ENCODE measurements around the gene FOXD2.

The FOXD2 gene

GRCh38 chr1:47417170-47418044, 20.4 kb upstream of the FOXD2 start:
- DNase-seq = no peak

GRCh38 chr1:47418122-47418521, 19.7 kb upstream of the FOXD2 start:
- DNase-seq = no peak

- DNase-seq = peak; percentile 18
Observed at GRCh38 chr1:47418681-47419325, 19.0 kb upstream of the FOXD2 start.

- DNase-seq = no peak
Observed at GRCh38 chr1:47420547-47420946, 17.3 kb upstream of the FOXD2 start.

- DNase-seq = no peak
Observed at GRCh38 chr1:47423872-47424271, 14.0 kb upstream of the FOXD2 start.

- peak; percentile 52 for DNase-seq
Observed at GRCh38 chr1:47424336-47424982, 13.4 kb upstream of the FOXD2 start.

GRCh38 chr1:47431534-47431933, 6.3 kb upstream of the FOXD2 start:
- DNase-seq = peak; percentile 72

- peak; percentile 68 for DNase-seq
Observed at GRCh38 chr1:47432071-47433036, 5.5 kb upstream of the FOXD2 start.

GRCh38 chr1:47433037-47433421, 4.8 kb upstream of the FOXD2 start:
- no peak for DNase-seq

GRCh38 chr1:47433477-47434050, 4.3 kb upstream of the FOXD2 start:
- no peak for DNase-seq

GRCh38 chr1:47434051-47434842, 3.6 kb upstream of the FOXD2 start:
- no peak for DNase-seq

- no peak for DNase-seq
Observed at GRCh38 chr1:47435506-47436303, 2.1 kb upstream of the FOXD2 start.

GRCh38 chr1:47436304-47436978, 1.4 kb upstream of the FOXD2 start:
- DNase-seq = peak; percentile 79

GRCh38 chr1:47436979-47437446, 831 bp upstream of the FOXD2 start:
- DNase-seq = peak; percentile 55

GRCh38 chr1:47438165-47439016, 547 bp downstream of the FOXD2 start:
- no peak for DNase-seq

- DNase-seq = no peak
Observed at GRCh38 chr1:47439017-47439818, 1.4 kb downstream of the FOXD2 start.

- DNase-seq = no peak
Observed at GRCh38 chr1:47439819-47440598, 2.2 kb downstream of the FOXD2 start.
